Hippocampal formation (tissue), 2 donors: ENCODE data around the gene BHMT.
"Not testable (repeated sequence)": the region's sequence is repeated elsewhere in the genome, so short reads cannot be mapped to it uniquely, and the experiment has no call there.

Source experiments
- DNase-seq, 2 donors: peaks; one replicate each; lab custom pipeline; 2025; lab: John Stamatoyannopoulos, UW

The BHMT gene

GRCh38 chr5:79111960-79112702 is 522 bp downstream of the BHMT start:
- no peak for DNase-seq

GRCh38 chr5:79112703-79113058 is 1.1 kb downstream of the BHMT start:
- DNase-seq, result no peak

GRCh38 chr5:79119486-79119885 is 7.9 kb downstream of the BHMT start:
- DNase-seq, result no peak

GRCh38 chr5:79120221-79120620 is 8.6 kb downstream of the BHMT start:
- no peak for DNase-seq

DNA sequence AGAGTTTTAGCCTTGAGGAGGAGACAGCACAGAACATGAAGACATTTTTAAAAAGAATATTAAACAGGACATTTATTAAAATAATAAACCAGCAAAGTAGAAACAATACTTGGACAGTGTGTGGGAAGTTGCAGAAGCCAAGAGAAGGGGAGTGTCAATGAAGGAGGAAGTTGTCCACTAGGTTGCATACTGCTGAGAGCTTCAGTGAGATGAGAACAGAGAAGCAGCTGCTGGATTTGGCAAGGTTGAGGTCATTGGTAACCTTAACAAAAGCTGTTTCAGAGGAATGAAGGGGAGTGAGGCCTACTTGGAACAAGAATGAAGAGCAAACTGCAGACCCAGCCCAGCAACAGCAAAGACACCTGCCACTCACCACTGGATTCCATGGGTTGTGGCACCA is 11.4 kb downstream of the BHMT start:
- no peak for DNase-seq

GRCh38 chr5:79124607-79125006 is 13.0 kb downstream of the BHMT start:
- no peak for DNase-seq

- DNase-seq, result no peak
Measured at GRCh38 chr5:79130781-79131180, 19.2 kb downstream of the BHMT start.

DNA sequence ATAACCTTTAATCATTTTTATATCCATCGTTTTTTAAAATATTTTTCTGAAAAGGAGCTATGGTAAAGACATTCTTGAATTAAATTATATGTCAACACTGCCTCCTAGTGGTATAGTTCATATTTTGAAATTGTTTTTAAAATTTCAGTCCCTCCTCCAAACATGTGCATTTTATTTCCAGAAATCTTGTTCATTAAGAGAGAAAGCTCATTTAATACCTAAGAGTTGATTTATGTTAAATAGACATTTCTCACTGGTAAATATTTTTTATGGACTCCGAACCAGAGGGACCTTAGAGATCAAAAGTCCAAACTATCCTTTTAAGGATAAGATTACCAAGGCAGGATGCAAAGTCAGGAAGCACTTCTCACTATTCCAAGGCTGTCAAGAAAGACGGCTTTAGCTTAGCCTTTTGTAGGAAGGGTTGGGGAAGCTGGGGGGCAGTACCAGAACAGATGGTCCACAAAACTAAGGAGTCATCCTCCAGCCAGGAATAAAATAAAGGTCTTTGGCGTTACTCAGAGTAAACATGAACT is 21.6 kb downstream of the BHMT start:
- peak in 1 of 2 donors; percentile 64 for DNase-seq

GRCh38 chr5:79133657-79134451 is 22.2 kb downstream of the BHMT start:
- DNase-seq, result peak; percentile 33 to 52

GRCh38 chr5:79135790-79136553 is 24.4 kb downstream of the BHMT start:
- no peak for DNase-seq

DNA sequence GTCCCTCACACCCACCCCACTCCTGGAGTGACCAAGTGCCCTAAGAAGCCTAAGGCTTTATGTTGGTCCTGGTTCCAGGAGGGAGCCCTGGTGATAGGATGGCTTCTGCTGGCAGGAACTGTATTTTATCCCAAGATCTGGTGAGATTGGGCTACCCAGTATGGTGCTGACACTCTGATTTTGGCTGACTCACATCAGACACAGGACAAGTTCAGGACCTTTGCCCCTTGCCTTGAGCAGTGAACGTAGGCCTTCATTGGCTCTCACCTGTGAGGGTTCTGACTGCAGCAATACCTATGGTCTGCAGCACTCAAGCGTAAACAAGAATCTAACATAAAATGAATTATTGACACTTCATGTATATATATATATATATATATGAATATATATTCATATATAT is 25.0 kb downstream of the BHMT start:
- DNase-seq, result no peak

- no peak for DNase-seq
Measured at GRCh38 chr5:79140553-79140952, 28.9 kb downstream of the BHMT start.

- no peak for DNase-seq
Measured at GRCh38 chr5:79143684-79144379, 32.2 kb downstream of the BHMT start.

- no peak for DNase-seq
Measured at GRCh38 chr5:79147076-79147475, 35.5 kb downstream of the BHMT start.

DNA sequence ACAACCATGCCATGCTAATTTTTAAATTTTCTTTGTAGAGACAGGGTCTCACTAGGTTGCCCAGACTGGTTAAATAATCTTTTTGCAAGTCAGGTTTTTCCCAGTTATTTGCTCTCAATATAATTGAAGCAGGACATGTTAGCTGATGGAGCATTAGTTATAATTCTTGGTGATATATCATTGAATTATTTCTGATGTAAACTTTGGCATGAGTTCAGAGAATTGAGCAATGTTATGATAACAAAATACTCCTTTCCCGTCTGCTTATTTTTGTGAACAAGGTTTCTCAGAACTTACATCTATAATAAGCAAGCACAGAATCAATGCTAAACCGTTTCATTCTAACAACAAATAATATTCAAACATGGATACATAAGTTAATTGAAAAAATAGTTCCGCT is 37.8 kb downstream of the BHMT start:
- no peak for DNase-seq

- DNase-seq, result no peak
Measured at GRCh38 chr5:79151942-79152671, 40.5 kb downstream of the BHMT start.

DNA sequence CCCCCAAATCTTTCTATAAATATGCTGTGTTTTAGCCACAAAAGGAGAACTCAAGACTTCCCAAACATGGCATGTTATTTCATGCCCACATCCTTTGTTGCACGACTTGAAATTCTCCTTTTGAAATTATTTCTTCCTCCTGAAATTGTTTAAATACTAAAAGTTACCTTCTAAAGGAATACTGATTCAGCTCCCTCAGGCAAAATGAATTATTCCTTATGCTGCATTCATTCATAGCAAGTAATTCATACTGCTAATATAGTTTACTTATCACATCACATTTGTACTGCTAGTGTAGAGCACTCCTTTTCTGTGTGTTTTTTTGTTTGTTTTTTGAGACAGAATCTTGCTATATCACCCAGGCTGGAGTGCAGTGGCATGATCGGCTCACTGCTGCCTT is 45.7 kb downstream of the BHMT start:
- DNase-seq, result no peak

DNA sequence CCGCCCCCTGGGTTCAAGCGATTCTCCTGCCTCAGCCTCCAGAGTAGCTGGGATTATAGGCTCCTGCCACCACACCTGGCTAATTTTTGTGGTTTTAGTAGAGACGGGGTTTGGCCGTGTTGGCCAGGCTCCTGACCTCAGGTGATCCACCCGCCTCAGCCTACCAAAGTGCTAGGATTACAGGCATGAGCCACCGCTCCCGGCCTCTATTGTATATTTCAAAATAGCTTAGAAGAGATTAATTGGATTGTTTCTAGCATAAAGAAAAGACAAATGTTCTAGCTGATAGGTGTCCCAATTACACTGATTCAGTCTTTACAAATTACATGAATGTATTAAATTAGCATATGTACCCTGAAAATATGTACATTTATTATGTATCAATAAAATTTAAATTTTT is 50.0 kb downstream of the BHMT start:
- not testable (repeated sequence) for DNase-seq

DNA sequence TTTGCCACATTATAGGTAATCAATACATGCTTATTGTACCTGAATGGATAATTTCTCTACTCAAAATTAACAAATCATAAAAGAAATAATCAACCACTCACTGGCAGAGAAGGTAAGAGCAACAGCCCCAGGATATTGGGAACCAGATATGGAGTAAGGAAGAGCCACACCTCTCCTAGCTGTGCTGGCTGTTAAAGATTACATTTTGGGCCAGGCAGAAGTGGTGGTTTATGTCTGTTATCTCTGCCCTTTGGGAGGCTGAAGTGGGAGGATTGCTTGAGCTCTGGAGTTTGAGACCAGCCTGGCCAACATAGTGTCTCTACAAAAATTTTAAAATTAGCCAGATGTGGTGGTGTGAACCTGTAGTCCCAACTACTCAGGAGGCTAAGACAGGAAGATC is 56.4 kb downstream of the BHMT start:
- DNase-seq, result no peak

DNA sequence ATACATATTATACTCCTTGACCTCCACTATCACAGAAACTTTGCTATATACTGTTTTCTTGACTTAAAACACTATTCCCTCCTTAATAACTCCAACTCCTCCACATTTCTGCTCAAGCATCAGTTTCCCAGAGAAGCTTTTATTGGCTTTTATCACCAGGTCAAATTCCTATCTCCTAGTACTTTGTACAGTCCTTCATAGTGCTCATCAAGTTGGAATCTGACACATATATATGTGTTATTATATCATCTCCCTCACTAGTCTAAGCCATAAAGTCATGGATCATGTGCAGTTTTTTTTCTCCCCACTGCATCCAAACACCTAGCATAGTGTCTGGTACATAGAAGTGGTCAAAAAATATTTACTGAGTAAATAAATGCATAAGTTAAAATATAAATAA is 59.1 kb downstream of the BHMT start:
- no peak for DNase-seq

DNA sequence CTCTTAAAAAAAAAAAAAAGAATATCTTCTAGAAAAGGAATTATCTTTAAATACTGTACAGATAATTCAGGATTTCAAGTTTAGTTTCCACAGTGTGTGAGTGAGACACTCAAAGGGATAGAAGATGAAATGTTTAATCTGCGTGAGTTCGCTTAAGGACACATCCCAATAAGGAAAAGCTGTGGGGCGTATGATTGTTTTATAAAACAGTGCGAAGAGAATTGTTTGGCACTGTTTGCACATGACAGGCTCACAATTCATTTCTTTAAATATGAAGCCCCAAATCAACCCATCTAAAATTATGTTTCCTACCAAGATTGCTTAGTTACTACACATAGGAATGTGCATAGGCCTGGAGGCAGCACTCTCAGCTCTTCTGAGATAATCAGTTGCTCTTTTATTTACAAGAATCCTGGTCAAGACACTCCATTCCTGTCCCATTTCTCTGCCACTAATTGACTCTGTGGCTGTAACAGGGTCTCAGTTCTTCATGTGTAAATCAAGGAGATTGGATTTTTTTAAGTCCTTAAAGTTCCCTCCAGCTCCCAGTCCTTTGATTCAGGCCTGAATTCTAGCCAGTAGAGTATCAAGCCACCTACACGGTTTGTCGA is 60.1 kb downstream of the BHMT start:
- no peak for DNase-seq
